ENCODE measurements around the gene GRK4. TPM values are rescaled to one million over a fixed set of nuclear protein-coding genes. Genes with fewer than 3 reads are reported as not detected.

The GRK4 gene
- total and polyA plus RNA-seq, 2 of the 4 experiments (the other 2 are of a cell fraction) = 1.6 to 2.2 TPM

DNA sequence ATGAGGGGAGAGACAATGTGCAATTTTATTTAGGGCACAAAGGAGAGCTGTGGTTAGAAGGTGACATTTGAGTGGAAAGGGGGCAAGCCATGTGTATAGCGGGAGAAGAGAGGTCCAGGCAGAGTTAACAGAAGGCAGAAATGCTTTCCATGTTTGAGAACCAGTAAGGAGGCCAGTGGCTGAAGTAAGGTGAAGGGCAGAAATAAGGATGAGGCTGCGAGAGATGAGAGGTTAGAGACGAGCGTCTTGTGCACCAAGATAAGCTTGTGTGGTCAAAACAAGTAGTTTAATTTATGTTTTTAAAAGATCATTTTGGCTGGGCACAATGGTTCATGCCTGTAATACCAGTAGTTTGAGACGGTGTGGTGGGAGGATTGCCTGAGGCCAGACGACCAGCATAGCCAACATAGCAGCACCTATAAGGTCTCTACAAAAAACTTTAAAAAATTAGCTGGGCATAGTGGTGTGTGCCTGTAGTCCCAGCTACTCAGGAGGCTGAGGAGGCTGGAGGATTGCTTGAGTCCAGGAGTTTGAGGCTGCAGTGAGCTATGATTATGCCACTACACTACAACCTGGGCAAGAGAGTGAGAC lies 119.6 kb downstream of the GRK4 start:
- H3K4ac ChIP-seq (ENCODE audit: low read depth, low read length) = no peak overlapping the region
- POLR2A ChIA-PET (ENCODE audit: unreplicated experiment) = no interaction called here
- H3K4me2 ChIP-seq (ENCODE audit: low read depth, low read length) = no peak overlapping the region
- H3K4me1 ChIP-seq (ENCODE audit: control insufficient read depth, insufficient read depth, low read length) = no peaks in the 10 kb centered on the region
- no peaks in the 10 kb centered on the region for H3K9me3 ChIP-seq (ENCODE audit: control insufficient read depth, insufficient read depth, low read length)
- H2BK5ac ChIP-seq (ENCODE audit: low read depth, low read length, poor library complexity, severe bottlenecking) = no peak overlapping the region
- H4K5ac ChIP-seq (ENCODE audit: low read depth, low read length) = no peak overlapping the region
- H3K27ac ChIP-seq (ENCODE audit: insufficient read depth, low read length) = no peak overlapping the region
- BruUV-seq (replicated peaks) = no TSS peak
- TF ChIP-seq FOS (IDR thresholded peaks at IDR 0.05; ENCODE audit: low read depth, low read length) (no peak), RCOR1 (IDR thresholded peaks at IDR 0.05; ENCODE audit: insufficient replicate concordance, low read length) (no peak), RAD21 (IDR thresholded peaks at IDR 0.05; ENCODE audit: low read length) (no peak), MXI1 (IDR thresholded peaks at IDR 0.05; ENCODE audit: borderline replicate concordance, low read depth, low read length) (no peak), NFE2L2 (IDR thresholded peaks at IDR 0.05; ENCODE audit: low read depth, low read length) (no peak)
- in situ Hi-C loops (cut with MboI; ENCODE audit: low sequenced_read_pairs) (no loop called here), dilution Hi-C loops (cut with HindIII; ENCODE audit: low sequenced_read_pairs, unreplicated experiment) (no loop called here), intact Hi-C loops (cut with micrococcal nuclease) (no loop called here)
- H3K14ac ChIP-seq (replicated peaks; ENCODE audit: low read depth, low read length) = no peak overlapping the region
- H3K36me3 ChIP-seq (ENCODE audit: control insufficient read depth, insufficient read depth, low read length) = peaks cover 2% of the 10 kb centered on the region
- ATAC-seq (ENCODE audit: low read depth) = no peak
- no peak overlapping the region for H2AFZ ChIP-seq (replicated peaks; ENCODE audit: low read length, poor library complexity)
- H3K56ac ChIP-seq (ENCODE audit: extremely low read depth, insufficient read depth, low read length) = no peak overlapping the region
- no peak overlapping the region for H2BK15ac ChIP-seq (ENCODE audit: low read depth, low read length)
- no peaks in the 10 kb centered on the region for H3K27me3 ChIP-seq (ENCODE audit: control insufficient read depth, insufficient read depth, low read length)
- no peak overlapping the region for H3K4me3 ChIP-seq (ENCODE audit: insufficient read depth, low read depth, low read length)
- H2AK5ac ChIP-seq (ENCODE audit: low read depth, low read length) = no peak overlapping the region
- no peak for DNase-seq
- CTCF ChIA-PET = no interaction called here
- peaks cover 38 to 69% of the 10 kb centered on the region in 2 experiments for H3K79me1 ChIP-seq (ENCODE audit: low read depth in 1 of 2, low read length in 2 of 2)
- H4K20me1 ChIP-seq (ENCODE audit: insufficient read depth, low read length) = peaks cover 50% of the 10 kb centered on the region
- 89% methylated on average over 4 of the region's 6 CpGs; no CpG with 5 or more reads in 1 of the 2 experiments for WGBS, 2 experiments (ENCODE audit: extremely low coverage in 2 of 2, insufficient read length in 1 of 2)
- H2AK9ac ChIP-seq (replicated peaks; ENCODE audit: low read depth, low read length, poor library complexity) = no peak overlapping the region
- H3K9me1 ChIP-seq (ENCODE audit: insufficient read depth, low read length) = peaks cover 16% of the 10 kb centered on the region
- H2BK120ac ChIP-seq (ENCODE audit: low read depth, low read length) = no peak overlapping the region
- H4K91ac ChIP-seq (ENCODE audit: insufficient read depth, low read depth, low read length) = no peak overlapping the region
- H3K23ac ChIP-seq (ENCODE audit: low read depth, low read length) = no peak overlapping the region
- no peak overlapping the region for H3K18ac ChIP-seq (ENCODE audit: low read depth, low read length)
- H3K9ac ChIP-seq (ENCODE audit: low read depth, low read length) = no peak overlapping the region
- no peak overlapping the region for H4K8ac ChIP-seq (ENCODE audit: low read depth in 2 of 2, low read length in 2 of 2)
- no peak overlapping the region for H2BK20ac ChIP-seq (ENCODE audit: low read depth, low read length)
